Left hindlimb (tissue), 1 donor: ENCODE results near the gene SSTR3.
"Not testable (repeated sequence)": the region's sequence is repeated elsewhere in the genome, so short reads cannot be mapped to it uniquely, and the experiment has no call there.

Source experiments
- DNase-seq: peaks from one replicate; pipeline ENCODE4 v3.0.0-alpha.2; 2018

SSTR3 gene

GRCh38 chr22:37212174-37212906 is at the start of gene SSTR3:
Gene SSTR3, minus strand, starts transcription at chr22:37212477. Its CDS starts 4,674 bp downstream, at chr22:37207803.
- peak; percentile 41 for DNase-seq

- DNase-seq: no peak
Measured at GRCh38 chr22:37260901-37261336, 48.6 kb upstream of the SSTR3 start.

- DNase-seq: no peak
Measured at GRCh38 chr22:37260155-37260795, 48.0 kb upstream of the SSTR3 start.

- DNase-seq: no peak
Measured at GRCh38 chr22:37259540-37260029, 47.3 kb upstream of the SSTR3 start.

- no peak for DNase-seq
Measured at GRCh38 chr22:37258753-37259401, 46.6 kb upstream of the SSTR3 start.

GRCh38 chr22:37258005-37258752 is 45.9 kb upstream of the SSTR3 start:
- no peak for DNase-seq

- DNase-seq: no peak
Measured at GRCh38 chr22:37256075-37256726, 43.9 kb upstream of the SSTR3 start.

GRCh38 chr22:37255558-37256006 is 43.3 kb upstream of the SSTR3 start:
- no peak for DNase-seq

GRCh38 chr22:37254867-37255233 is 42.6 kb upstream of the SSTR3 start:
- no peak for DNase-seq

GRCh38 chr22:37254209-37254866 is 42.1 kb upstream of the SSTR3 start:
- no peak for DNase-seq

GRCh38 chr22:37253126-37253660 is 40.9 kb upstream of the SSTR3 start:
- DNase-seq: no peak

- DNase-seq: not testable (repeated sequence)
Measured at GRCh38 chr22:37251836-37252235, 39.6 kb upstream of the SSTR3 start.

GRCh38 chr22:37249986-37250385 is 37.7 kb upstream of the SSTR3 start:
- DNase-seq: no peak

GRCh38 chr22:37248251-37248650 is 36.0 kb upstream of the SSTR3 start:
- DNase-seq: no peak

- DNase-seq: no peak
Measured at GRCh38 chr22:37245740-37246139, 33.5 kb upstream of the SSTR3 start.

GRCh38 chr22:37244922-37245722 is 32.8 kb upstream of the SSTR3 start:
- DNase-seq: no peak

GRCh38 chr22:37244114-37244921 is 32.0 kb upstream of the SSTR3 start, which contains the start of gene RAC2:
Gene RAC2, minus strand, starts transcription at chr22:37244269. Its CDS starts 121 bp downstream, at chr22:37244148.
- no peak for DNase-seq

GRCh38 chr22:37243402-37244113 is 31.3 kb upstream of the SSTR3 start:
- DNase-seq: no peak

GRCh38 chr22:37242395-37242918 is 30.2 kb upstream of the SSTR3 start:
- DNase-seq: no peak
